RKO (cell line): ENCODE results near the gene ZNF844.
"Not testable (repeated sequence)": the region's sequence is repeated elsewhere in the genome, so short reads cannot be mapped to it uniquely, and the experiment has no call there.

Experiments
- DNase-seq: peaks from one replicate; pipeline ENCODE4 v3.0.0-alpha.2; 2016; ENCODE audit warnings: low spot score

The ZNF844 gene

GRCh38 chr19:12092956-12093355 lies 28.4 kb downstream of the ZNF844 start:
- no peak for DNase-seq

- DNase-seq = no peak
These were observed 29.2 kb downstream of the ZNF844 start for GRCh38 chr19:12093777-12094176.

- no peak for DNase-seq
These were observed 30.7 kb downstream of the ZNF844 start for GRCh38 chr19:12095111-12095790.

GRCh38 chr19:12098040-12098439 lies 33.5 kb downstream of the ZNF844 start:
- DNase-seq = no peak

- not testable (repeated sequence) for DNase-seq
These were observed 39.4 kb downstream of the ZNF844 start for GRCh38 chr19:12103909-12104308.

- DNase-seq = peak; percentile 64
These were observed 46.6 kb downstream of the ZNF844 start for GRCh38 chr19:12111176-12111575.

- no peak for DNase-seq
These were observed 47.6 kb downstream of the ZNF844 start for GRCh38 chr19:12111943-12112637.

- peak; percentile 12 for DNase-seq
These were observed 48.2 kb downstream of the ZNF844 start for GRCh38 chr19:12112701-12113100.

GRCh38 chr19:12113121-12113520 lies 48.6 kb downstream of the ZNF844 start:
- DNase-seq = no peak

- no peak for DNase-seq
These were observed 52.9 kb downstream of the ZNF844 start for GRCh38 chr19:12117201-12117970.

GRCh38 chr19:12126707-12127106 lies 62.2 kb downstream of the ZNF844 start:
- DNase-seq = peak; percentile 49
